ENCODE measurements around the gene PRCP. TPM values are rescaled to one million over a fixed set of nuclear protein-coding genes. Genes with fewer than 3 reads are reported as not detected.

Gene PRCP
- total RNA-seq, 1 donor from 2014 or later, result 29.8 TPM

DNA sequence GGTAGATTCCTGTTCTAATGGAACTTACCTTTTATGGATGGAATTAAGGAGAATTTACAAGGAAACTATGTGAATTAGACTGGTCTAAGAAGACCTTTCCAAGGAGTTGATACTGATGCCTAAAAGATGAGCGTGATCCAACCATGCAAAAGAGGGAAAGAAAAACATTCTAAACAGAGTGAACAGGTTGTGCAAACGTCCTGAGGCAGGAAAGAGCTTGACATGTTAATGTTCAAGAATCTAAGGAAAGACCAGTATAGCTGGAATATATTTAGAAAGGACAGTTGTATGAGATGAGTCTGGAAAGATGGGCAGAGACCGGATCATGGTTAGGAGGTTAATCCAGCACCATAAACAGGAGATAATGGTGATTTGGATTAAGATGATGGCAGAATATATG is 2.6 kb upstream of the PRCP start:
- no peak overlapping the region for H3K27ac Mint-ChIP-seq
- no peak overlapping the region for H3K4me3 Mint-ChIP-seq
- TF ChIP-seq, protein P1, sequence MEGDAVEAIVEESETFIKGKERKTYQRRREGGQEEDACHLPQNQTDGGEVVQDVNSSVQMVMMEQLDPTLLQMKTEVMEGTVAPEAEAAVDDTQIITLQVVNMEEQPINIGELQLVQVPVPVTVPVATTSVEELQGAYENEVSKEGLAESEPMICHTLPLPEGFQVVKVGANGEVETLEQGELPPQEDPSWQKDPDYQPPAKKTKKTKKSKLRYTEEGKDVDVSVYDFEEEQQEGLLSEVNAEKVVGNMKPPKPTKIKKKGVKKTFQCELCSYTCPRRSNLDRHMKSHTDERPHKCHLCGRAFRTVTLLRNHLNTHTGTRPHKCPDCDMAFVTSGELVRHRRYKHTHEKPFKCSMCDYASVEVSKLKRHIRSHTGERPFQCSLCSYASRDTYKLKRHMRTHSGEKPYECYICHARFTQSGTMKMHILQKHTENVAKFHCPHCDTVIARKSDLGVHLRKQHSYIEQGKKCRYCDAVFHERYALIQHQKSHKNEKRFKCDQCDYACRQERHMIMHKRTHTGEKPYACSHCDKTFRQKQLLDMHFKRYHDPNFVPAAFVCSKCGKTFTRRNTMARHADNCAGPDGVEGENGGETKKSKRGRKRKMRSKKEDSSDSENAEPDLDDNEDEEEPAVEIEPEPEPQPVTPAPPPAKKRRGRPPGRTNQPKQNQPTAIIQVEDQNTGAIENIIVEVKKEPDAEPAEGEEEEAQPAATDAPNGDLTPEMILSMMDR (IDR thresholded peaks at IDR 0.05), result no peak
- H3K36me3 Mint-ChIP-seq (ENCODE audit: low read depth), result peaks cover 11% of the 10 kb centered on the region
- CTCF ChIA-PET, result interaction anchor here (0.6 to 5.1 kb wide), 5 partner anchors 35 to 347 kb away, joined by 3 to 39 read pairs (median 10); partner anchors contain the start of gene PCF11
- H3K9me3 Mint-ChIP-seq, result no peaks in the 10 kb centered on the region
- ATAC-seq (ENCODE audit: low read depth) (no peak), DNase-seq (no peak)
- H3K4me1 Mint-ChIP-seq, result peaks cover 53% of the 10 kb centered on the region
- no peaks in the 10 kb centered on the region for H3K27me3 Mint-ChIP-seq
- POLR2A ChIA-PET, result no interaction called here
- intact Hi-C loops (cut with micrococcal nuclease), result no loop called here

DNA sequence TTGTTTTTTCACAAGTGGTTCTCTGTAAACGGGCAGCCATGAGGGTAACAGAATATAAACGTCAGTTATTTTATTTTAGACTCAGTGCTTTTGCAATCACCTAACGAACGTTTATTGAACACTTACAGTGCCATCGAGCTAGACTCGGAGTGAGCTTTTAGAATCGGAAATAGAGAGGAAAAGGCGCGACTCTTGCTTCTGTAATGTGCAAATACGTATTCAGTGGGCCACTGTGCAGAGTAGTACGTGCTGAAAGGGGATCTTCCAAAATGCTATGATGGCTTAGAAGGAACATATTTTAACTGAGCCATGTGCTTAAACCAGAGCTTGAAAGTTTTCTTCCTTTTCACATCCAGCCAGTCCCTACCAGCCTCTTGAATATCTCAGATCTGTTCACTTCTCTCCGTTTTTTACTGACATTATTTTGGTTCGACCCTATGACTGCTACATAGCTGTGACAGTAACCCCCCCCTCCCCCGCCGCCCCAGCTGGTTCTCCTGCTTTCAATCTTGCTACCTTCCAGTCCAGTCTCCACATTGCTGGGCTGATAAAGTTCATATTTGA is 1.8 kb upstream of the PRCP start:
- no peaks in the 10 kb centered on the region for H3K27me3 Mint-ChIP-seq
- no peak for DNase-seq
- H3K27ac Mint-ChIP-seq, result peak overlapping the region; percentile 99
- TF ChIP-seq, protein P1 (IDR thresholded peaks at IDR 0.05), result no peak
- H3K4me3 Mint-ChIP-seq, result peak overlapping the region; percentile 100
- H3K9me3 Mint-ChIP-seq, result no peaks in the 10 kb centered on the region
- intact Hi-C loops (cut with micrococcal nuclease), result loop anchor here (1.0 kb wide), 6 partner anchors 95 to 384 kb away; partner anchors contain the start of genes ANKRD42, CCDC90B and RAB30
- POLR2A ChIA-PET, result interaction anchor here (0.7 to 4.4 kb wide), 23 partner anchors 10 to 383 kb away, joined by 3 to 86 read pairs (median 6); partner anchors contain the start of genes ANKRD42, CCDC90B, PCF11 and RAB30
- peaks cover 52% of the 10 kb centered on the region for H3K4me1 Mint-ChIP-seq
- CTCF ChIA-PET, result interaction anchor here (1.0 to 5.1 kb wide), 11 partner anchors 11 to 391 kb away, joined by 3 to 39 read pairs (median 4); partner anchors contain the start of gene CCDC90B
- H3K36me3 Mint-ChIP-seq (ENCODE audit: low read depth), result peaks cover 13% of the 10 kb centered on the region
- no peak for ATAC-seq (ENCODE audit: low read depth)

DNA sequence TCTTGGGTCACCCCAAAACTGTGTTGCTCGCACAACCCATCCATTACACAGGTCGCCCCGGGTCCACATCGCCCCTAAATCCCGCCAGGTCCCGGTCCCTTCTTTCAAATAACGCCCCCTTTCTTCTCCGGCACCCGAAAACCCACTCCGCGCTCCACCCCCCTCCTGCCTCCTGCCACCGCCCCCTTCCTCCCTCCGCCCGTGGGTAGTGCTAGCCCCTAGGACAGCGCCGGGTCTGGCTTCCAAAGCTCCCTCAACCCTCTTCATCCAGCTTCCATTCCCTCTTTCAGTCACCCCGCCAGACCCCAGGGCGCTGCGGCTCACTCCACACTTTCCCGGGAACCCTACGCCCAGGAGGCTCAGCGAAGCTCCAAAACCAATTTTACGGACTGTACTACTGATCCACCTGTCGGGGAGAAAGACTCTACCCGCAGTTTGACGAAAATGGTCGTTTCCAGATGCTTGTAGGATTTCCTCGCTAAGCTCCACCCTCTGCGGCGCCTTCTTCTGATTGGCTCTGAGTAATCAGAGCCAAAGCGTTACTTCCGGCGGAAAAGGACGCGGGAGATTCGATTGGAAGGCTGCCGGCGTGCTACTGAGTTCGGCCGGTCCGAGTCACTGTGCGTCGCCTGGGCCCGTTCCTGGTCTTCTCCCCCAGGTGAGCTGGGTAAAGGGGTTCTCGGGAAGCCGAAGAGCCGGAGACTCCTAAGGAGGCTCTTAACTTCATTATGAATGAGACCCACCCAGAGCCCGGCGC is 1.1 kb upstream of the PRCP start, which contains the start of gene DDIAS:
Gene DDIAS, plus strand, starts transcription at position 572 of the 757 bp plus-strand sequence. CDS start 13,003 bp downstream, outside the sequence.
- Mint-ChIP-seq H3K4me1 (peaks cover 51% of the 10 kb centered on the region), H3K4me3 (peak within 1 kb of the TSS; percentile 100), H3K9me3 (no peaks in the 10 kb centered on the region), H3K27me3 (no peaks in the 10 kb centered on the region), H3K27ac (peak within 1 kb of the TSS; percentile 99), H3K36me3 (ENCODE audit: low read depth) (peaks cover 17% of the 10 kb centered on the region)
- POLR2A ChIA-PET, result interaction anchor here (0.6 to 4.4 kb wide), 31 partner anchors 9 to 391 kb away, joined by 3 to 86 read pairs (median 4); partner anchors contain the start of genes ANKRD42, CCDC90B, PCF11 and RAB30
- peak; percentile 75 for DNase-seq
- peak; percentile 69 for ATAC-seq (ENCODE audit: low read depth)
- TF ChIP-seq, protein P1 (IDR thresholded peaks at IDR 0.05), result no peak
- intact Hi-C loops (cut with micrococcal nuclease), result loop anchor here (1.0 kb wide), 6 partner anchors 96 to 385 kb away; partner anchors contain the start of genes ANKRD42, CCDC90B and RAB30
- CTCF ChIA-PET, result interaction anchor here (1.0 to 5.1 kb wide), 11 partner anchors 12 to 391 kb away, joined by 3 to 39 read pairs (median 4); partner anchors contain the start of gene CCDC90B

DNA sequence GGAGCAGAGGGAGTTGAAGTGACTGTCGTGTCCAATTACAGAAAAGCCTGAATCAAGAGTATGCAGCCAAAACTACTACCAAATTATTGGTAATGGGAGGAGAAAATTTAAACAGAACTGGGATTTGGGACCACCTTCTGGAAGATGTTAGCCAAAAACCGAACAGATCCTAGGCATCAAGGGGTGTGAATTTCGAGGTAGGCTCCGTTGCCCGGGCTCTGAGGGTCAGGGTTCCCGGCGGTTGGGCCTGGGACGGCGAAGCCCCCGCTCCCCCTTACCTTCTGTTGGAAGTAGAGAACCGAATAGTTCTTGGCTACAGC is 313 bp downstream of the PRCP start:
- intact Hi-C loops (cut with micrococcal nuclease), result loop anchor here (1.0 kb wide), 1 partner anchor 33 kb away; no protein-coding TSS in a partner anchor
- Mint-ChIP-seq H3K9me3 (peaks cover 4% of the 10 kb centered on the region), H3K4me1 (peaks cover 63% of the 10 kb centered on the region), H3K36me3 (ENCODE audit: low read depth) (peaks cover 21% of the 10 kb centered on the region), H3K27me3 (no peaks in the 10 kb centered on the region), H3K27ac (peak overlapping the region; percentile 99), H3K4me3 (peak overlapping the region; percentile 100)
- DNase-seq (no peak), ATAC-seq (ENCODE audit: low read depth) (no peak)
- ChIA-PET POLR2A (interaction anchor here (0.7 to 4.4 kb wide), 12 partner anchors 11 to 385 kb away, joined by 3 to 86 read pairs (median 13); partner anchors contain the start of genes ANKRD42, CCDC90B, PCF11 and RAB30), CTCF (interaction anchor here (0.9 to 5.1 kb wide), 5 partner anchors 12 to 386 kb away, joined by 3 to 39 read pairs (median 5); partner anchors contain the start of gene CCDC90B)
- TF ChIP-seq, protein P1 (IDR thresholded peaks at IDR 0.05), result no peak
